ENCODE results near the gene PKNOX2. TPM values are rescaled to one million over a fixed set of nuclear protein-coding genes. Genes with fewer than 3 reads are reported as not detected.
A peak's percentile ranks its signal among the peaks of the same experiment; 100 is the strongest.

PKNOX2 gene
- total and polyA plus RNA-seq, 2 of the 8 experiments (the other 6 are each of a cell fraction or from before 2014, with no cell fraction given): 2.0 TPM

GRCh38 chr11:125376117-125376516, 211.6 kb downstream of the PKNOX2 start:
- Histone ChIP-seq H3K79me2 (ENCODE audit: control insufficient read depth in 1 of 2, insufficient read depth in 2 of 2, low read length in 2 of 2) (no peaks in the 10 kb centered on the region), H4K91ac (replicated peaks; ENCODE audit: insufficient read length, low read length) (no peak overlapping the region), H3K27ac (ENCODE audit: low read depth, low read length) (no peak overlapping the region), H3K4me3 (ENCODE audit: extremely low read depth in 1 of 4, insufficient read depth in 2 of 4, low read depth in 3 of 4, low read length in 4 of 4) (no peak overlapping the region), H3K4me1 (replicated peaks in 1 of 4; ENCODE audit: control insufficient read depth in 3 of 4, insufficient read depth in 4 of 4, low read length in 3 of 4) (peaks cover 12 to 25% (median 22%) of the 10 kb centered on the region in 4 experiments), H4K20me1 (replicated peaks in 1 of 2; ENCODE audit: control insufficient read depth in 1 of 2, insufficient read depth in 2 of 2, low read length in 2 of 2) (no peaks in the 10 kb centered on the region), H3K27me3 (replicated peaks in 1 of 4; ENCODE audit: control insufficient read depth in 3 of 4, extremely low read depth in 1 of 4, insufficient read depth in 3 of 4, low read length in 3 of 4) (peaks cover 0 to 4% (median 0%) of the 10 kb centered on the region in 4 experiments; a peak in 2 of 7 replicates), H3K4me2 (ENCODE audit: insufficient read depth in 1 of 2, low read depth in 2 of 2, low read length in 2 of 2) (no peak overlapping the region; a peak in 1 of 4 replicates), H3K23ac (ENCODE audit: insufficient read length) (no peak overlapping the region), H2AK5ac (ENCODE audit: low read depth, low read length) (no peak overlapping the region), H3K9me3 (ENCODE audit: insufficient read depth in 2 of 2, low read depth in 1 of 2, low read length in 1 of 2) (no peaks in the 10 kb centered on the region), H4K8ac (ENCODE audit: extremely low read depth, insufficient read depth, low read length) (no peak overlapping the region), H3K56ac (replicated peaks; ENCODE audit: insufficient read length, low read depth, low read length) (no peak overlapping the region), H2BK20ac (ENCODE audit: low read length) (0 out of 2 replicates have a peak overlapping the region, but pooled peaks have one; percentile 21), H2BK15ac (ENCODE audit: low read length) (no peak overlapping the region), H3K14ac (ENCODE audit: insufficient read length) (no peak overlapping the region), H2BK120ac (replicated peaks; ENCODE audit: low read depth, low read length) (no peak overlapping the region), H3K18ac (ENCODE audit: extremely low read depth, low read length) (0 out of 2 replicates have a peak overlapping the region, but pooled peaks have one; percentile 75), H2BK12ac (ENCODE audit: low read depth, low read length) (0 out of 2 replicates have a peak overlapping the region, but pooled peaks have one; percentile 62), H3K9ac (replicated peaks in 1 of 4; ENCODE audit: extremely low read depth in 1 of 4, low read depth in 3 of 4, low read length in 3 of 4) (no peak overlapping the region), H3K23me2 (ENCODE audit: low read depth, low read length) (peaks cover 6% of the 10 kb centered on the region; the same call in 1 of the 2 replicates), H3K4ac (replicated peaks; ENCODE audit: insufficient read length, low read depth, low read length) (no peak overlapping the region), H2AFZ (ENCODE audit: low read length) (no peak overlapping the region), H2BK5ac (ENCODE audit: low read depth, low read length) (no peak overlapping the region), H4K5ac (ENCODE audit: insufficient read length, low read depth, low read length) (no peak overlapping the region), H3K79me1 (ENCODE audit: low read depth, low read length) (no peaks in the 10 kb centered on the region), H3K36me3 (ENCODE audit: control insufficient read depth in 2 of 4, insufficient read depth in 4 of 4, low read length in 3 of 4) (no peaks in the 10 kb centered on the region)
- ChIA-PET CTCF (ENCODE audit: partially characterized antibody) (interaction anchor here (0.8 to 16.9 kb wide), 8 partner anchors 11 to 286 kb away, joined by 3 to 315 read pairs (median 4); no protein-coding TSS in a partner anchor), POLR2A (ENCODE audit: partially characterized antibody) (no interaction called here)
- TF ChIP-seq GABPA (IDR thresholded peaks at IDR 0.05; ENCODE audit: borderline replicate concordance, insufficient read depth, low read length) (no peak), ZNF274 (IDR thresholded peaks at IDR 0.05; ENCODE audit: borderline replicate concordance, extremely low read depth, low read length) (no peak), TAF7 (optimal IDR thresholded peaks at IDR 0.05; ENCODE audit: borderline replicate concordance, low read depth, low read length) (no peak), CHD1 (IDR thresholded peaks at IDR 0.05; ENCODE audit: low read depth, low read length) (no peak), POLR2AphosphoS5 (IDR thresholded peaks at IDR 0.05; ENCODE audit: low read depth, low read length) (no peak), CHD2 (IDR thresholded peaks at IDR 0.05; ENCODE audit: low read length) (no peak), ASH2L (IDR thresholded peaks at IDR 0.05; ENCODE audit: low read length) (no peak), SP1 (IDR thresholded peaks at IDR 0.05; ENCODE audit: low read depth, low read length) (no peak), NANOG (IDR thresholded peaks at IDR 0.05; ENCODE audit: insufficient read depth, low read depth, low read length, poor library complexity, severe bottlenecking) (no peak)
- WGBS, 2 experiments (ENCODE audit: extremely low coverage in 1 of 2, insufficient coverage in 1 of 2, insufficient read length in 1 of 2, insufficient replicate concordance in 2 of 2, low coverage in 1 of 2, low lambda C conversion rate in 2 of 2, missing lambda C conversion rate in 1 of 2): 70% methylated on average over 9 of the region's 9 CpGs; no CpG with 5 or more reads in 1 of the 2 experiments
- DNase-seq (ENCODE audit: low read depth in 1 of 2, low spot score in 2 of 2): no peak
- no peak for FAIRE-seq

Measured in H1 (cell line).